ENCODE data around the gene UBE2V1. TPM values are rescaled to one million over a fixed set of nuclear protein-coding genes. Genes with fewer than 3 reads are reported as not detected.
A peak's percentile ranks its signal among the peaks of the same experiment; 100 is the strongest.

Gene UBE2V1
- total and polyA plus RNA-seq, 2 of the 13 experiments (the other 11 are each of a cell fraction or from before 2014, with no cell fraction given) = 81.3 to 132 TPM

DNA sequence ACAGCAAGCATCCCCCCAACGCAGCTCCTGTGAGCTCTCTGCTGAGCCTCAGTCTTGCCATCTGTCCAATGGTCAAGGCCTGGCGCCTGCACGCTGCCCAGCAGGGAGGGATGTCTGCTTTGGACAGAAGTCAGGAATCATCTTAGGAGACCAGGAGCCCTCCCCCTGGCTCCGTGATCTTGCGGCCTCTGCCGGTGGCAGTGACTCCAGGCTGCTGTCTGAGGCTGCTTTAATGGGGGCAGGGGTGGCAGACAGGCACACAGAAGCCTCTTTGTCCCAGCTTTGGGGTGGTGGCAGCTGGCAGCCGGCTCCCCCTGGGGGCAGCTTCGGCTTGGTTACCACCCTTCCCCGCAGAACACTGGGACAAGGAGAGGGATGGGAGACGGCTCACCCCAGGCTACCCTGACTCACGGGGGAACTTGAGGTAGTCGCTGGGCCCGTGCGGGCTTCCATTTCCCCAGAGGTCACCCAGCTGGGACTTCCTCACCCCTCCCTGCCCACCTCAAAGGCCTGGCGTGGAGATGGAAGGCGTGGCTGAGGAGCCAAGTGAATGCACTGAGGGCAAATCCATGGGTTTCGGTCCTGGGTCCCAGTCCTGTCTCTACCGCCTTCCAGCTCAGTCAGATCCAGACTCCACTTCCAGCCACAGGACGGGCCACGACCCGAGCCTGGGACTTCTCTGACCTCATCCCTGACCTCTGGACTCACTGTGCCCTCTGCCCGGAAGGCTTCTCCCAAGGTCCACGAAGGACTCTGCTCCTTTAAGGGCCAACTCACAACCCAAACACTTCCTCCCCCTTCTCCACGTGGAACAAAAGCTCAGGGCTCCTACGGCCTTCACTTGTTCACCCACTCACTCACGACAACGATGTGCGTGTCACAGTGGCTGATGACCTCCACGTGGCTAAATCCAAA, 25.8 kb upstream of the UBE2V1 start (continued):
- TF ChIP-seq ZBTB33 (CRISPR knock-in tag; IDR thresholded peaks at IDR 0.05) (peak; percentile 98), ZNF605 (CRISPR knock-in tag; IDR thresholded peaks at IDR 0.05) (peak; percentile 39; the same call in 1 of the 2 replicates), KDM5B (CRISPR knock-in tag; IDR thresholded peaks at IDR 0.05; ENCODE audit: borderline replicate concordance) (0 out of 2 replicates have a peak, but pooled peaks have one; percentile 13), ZBTB38 (CRISPR knock-in tag; IDR thresholded peaks at IDR 0.05) (peak; percentile 95), TARDBP (CRISPR knock-in tag; IDR thresholded peaks at IDR 0.05) (peak; percentile 42; the same call in 1 of the 2 replicates), TOE1 (CRISPR knock-in tag; IDR thresholded peaks at IDR 0.05) (no peak), ATF6 (CRISPR knock-in tag; conservative IDR thresholded peaks at IDR 0.05) (no peak), PCBP1 (IDR thresholded peaks at IDR 0.05; ENCODE audit: borderline replicate concordance, low read depth, low read length) (peak; percentile 64; the same call in 1 of the 2 replicates), TEAD3 (CRISPR knock-in tag; optimal IDR thresholded peaks at IDR 0.05; ENCODE audit: borderline replicate concordance) (peak; percentile 8), ZNF556 (CRISPR knock-in tag; IDR thresholded peaks at IDR 0.05; ENCODE audit: borderline replicate concordance) (no peak), ARID3A (IDR thresholded peaks at IDR 0.05; ENCODE audit: low read depth, low read length) (no peak), ZNF205 (CRISPR knock-in tag; IDR thresholded peaks at IDR 0.05) (no peak), GATAD1 (CRISPR knock-in tag; IDR thresholded peaks at IDR 0.05) (0 out of 2 replicates have a peak, but pooled peaks have one; percentile 17), SALL2 (CRISPR knock-in tag; IDR thresholded peaks at IDR 0.05) (peak; percentile 46; the same call in 1 of the 2 replicates), NFRKB (IDR thresholded peaks at IDR 0.05) (no peak), ZNF460 (CRISPR knock-in tag; IDR thresholded peaks at IDR 0.05; ENCODE audit: borderline replicate concordance) (no peak), ZNF234 (CRISPR knock-in tag; conservative IDR thresholded peaks at IDR 0.05) (no peak)
- TF ChIP-seq, protein P1, sequence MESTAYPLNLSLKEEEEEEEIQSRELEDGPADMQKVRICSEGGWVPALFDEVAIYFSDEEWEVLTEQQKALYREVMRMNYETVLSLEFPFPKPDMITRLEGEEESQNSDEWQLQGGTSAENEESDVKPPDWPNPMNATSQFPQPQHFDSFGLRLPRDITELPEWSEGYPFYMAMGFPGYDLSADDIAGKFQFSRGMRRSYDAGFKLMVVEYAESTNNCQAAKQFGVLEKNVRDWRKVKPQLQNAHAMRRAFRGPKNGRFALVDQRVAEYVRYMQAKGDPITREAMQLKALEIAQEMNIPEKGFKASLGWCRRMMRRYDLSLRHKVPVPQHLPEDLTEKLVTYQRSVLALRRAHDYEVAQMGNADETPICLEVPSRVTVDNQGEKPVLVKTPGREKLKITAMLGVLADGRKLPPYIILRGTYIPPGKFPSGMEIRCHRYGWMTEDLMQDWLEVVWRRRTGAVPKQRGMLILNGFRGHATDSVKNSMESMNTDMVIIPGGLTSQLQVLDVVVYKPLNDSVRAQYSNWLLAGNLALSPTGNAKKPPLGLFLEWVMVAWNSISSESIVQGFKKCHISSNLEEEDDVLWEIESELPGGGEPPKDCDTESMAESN (CRISPR knock-in tag; conservative IDR thresholded peaks at IDR 0.05) = 0 out of 2 replicates have a peak, but pooled peaks have one; percentile 35
- TF ChIP-seq, protein P2, sequence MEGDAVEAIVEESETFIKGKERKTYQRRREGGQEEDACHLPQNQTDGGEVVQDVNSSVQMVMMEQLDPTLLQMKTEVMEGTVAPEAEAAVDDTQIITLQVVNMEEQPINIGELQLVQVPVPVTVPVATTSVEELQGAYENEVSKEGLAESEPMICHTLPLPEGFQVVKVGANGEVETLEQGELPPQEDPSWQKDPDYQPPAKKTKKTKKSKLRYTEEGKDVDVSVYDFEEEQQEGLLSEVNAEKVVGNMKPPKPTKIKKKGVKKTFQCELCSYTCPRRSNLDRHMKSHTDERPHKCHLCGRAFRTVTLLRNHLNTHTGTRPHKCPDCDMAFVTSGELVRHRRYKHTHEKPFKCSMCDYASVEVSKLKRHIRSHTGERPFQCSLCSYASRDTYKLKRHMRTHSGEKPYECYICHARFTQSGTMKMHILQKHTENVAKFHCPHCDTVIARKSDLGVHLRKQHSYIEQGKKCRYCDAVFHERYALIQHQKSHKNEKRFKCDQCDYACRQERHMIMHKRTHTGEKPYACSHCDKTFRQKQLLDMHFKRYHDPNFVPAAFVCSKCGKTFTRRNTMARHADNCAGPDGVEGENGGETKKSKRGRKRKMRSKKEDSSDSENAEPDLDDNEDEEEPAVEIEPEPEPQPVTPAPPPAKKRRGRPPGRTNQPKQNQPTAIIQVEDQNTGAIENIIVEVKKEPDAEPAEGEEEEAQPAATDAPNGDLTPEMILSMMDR (CRISPR knock-in tag; IDR thresholded peaks at IDR 0.05) = peak; percentile 64
